CD4-positive, alpha-beta T cell treated with Interleukin-15 for 4 hours (primary cell): ENCODE results near the gene GSE1.

Source experiments
- DNase-seq: peaks from one replicate; pipeline ENCODE4 v3.0.0-alpha.2; 2020; ENCODE audit warnings: low spot score

The GSE1 gene

DNA sequence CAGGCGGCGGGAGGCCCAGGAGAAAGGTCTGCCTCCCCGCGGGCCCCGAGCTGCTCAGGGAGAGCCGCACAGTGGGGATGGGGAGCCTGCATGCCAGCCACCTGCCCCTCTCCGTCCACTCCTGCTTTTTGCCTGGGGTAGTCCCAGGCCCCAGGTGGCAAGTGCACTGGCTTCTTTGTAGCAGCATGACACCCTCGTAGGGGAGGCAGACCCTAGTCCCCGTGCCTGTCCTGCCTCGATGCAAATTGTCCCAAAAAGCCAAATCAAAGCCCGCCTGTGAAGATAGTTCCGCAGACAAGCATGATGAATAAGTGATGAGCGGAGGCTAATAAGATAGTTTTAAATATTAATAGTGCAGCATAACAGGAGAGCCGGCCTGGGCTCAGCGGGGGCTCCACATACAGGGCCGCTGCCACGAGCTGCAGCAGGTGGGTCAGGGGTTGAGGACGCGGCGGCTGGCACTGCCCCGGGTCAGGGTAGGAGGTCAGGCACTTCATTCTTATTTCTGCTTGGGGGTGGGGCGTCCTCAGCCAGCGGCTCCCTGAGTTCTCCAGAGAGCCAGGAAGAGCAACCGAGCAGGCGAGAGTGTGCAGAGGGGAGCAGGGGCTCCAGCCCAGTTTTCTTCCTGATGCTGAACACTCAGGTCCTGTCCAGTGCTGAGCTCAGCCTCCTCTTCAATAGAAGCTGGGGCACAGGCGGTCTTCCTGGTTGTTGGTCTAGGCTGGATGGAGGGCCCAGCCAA is 48.8 kb downstream of the GSE1 start:
- DNase-seq, result no peak

DNA sequence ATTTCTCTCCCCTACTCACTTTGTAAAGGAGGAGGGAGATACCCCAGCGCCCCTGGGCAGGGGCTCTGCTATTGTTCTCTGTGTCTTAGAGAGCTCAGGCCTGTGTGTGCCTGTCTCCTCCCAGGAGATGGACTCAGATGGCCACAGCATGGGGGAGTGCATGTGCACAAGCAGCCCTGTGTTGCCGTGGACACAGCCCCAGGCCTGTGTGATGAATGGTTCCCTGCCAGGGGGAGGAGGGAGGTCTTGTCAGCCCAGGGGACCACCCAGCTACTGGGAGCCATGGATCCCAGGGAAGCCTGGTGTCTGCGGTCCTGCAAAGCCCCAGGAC is 49.3 kb downstream of the GSE1 start:
- no peak for DNase-seq

DNA sequence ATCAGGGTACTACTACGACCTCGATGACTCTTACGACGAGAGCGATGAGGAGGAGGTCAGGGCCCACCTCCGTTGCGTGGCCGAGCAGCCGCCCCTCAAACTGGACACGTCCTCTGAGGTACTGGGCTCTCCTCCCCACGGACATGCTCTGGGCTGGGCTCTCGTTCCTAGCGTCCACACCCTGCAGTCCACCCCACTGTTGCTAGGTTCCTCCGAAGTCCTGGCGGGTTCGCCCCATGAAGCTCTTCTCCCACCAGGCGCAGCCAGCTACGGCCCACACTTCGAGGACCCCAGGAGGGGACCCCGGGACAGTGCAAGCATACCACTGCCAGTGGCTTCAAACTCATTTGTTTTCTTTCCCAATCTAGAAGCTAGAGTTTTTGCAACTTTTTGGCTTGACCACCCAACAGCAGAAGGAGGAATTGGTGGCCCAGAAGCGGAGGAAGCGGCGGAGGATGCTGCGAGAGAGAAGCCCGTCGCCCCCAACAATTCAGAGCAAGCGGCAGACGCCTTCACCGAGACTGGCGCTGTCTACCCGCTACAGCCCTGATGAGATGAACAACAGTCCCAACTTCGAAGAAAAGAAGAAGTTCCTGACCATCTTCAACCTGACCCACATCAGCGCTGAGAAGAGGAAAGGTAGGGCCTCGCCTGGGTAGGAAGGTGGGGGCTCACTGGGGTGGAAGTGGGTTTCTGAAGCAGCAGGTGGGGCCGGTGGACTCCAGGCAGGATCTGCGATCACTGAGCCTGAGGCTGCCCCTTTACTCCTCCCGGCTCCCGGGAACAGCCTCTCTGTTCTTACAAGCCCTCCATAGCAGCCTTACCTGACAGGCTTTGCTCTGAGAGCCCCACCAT is 50.1 kb downstream of the GSE1 start:
- no peak for DNase-seq

DNA sequence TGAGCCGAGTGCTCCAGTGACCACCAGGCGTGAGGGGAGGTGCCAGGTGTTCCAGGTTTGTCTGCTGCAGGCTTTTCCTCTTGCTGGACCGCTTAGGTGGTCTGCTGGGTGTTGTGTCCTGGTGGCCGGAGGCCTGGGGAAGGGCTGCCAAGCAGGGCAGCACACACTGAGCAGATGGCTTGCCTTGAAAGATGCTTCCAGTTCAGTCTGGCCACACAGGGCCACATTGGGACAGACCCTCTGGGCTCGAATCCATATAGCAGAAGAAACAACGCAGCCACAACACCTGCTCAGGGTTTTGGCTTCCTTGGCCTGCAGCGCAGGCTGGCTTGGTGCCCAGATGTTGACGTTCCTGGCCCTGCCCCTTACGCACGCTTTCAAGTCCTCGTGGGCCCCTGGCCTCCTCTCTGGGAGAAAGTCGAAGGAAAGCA is 50.8 kb downstream of the GSE1 start:
- DNase-seq, result no peak

DNA sequence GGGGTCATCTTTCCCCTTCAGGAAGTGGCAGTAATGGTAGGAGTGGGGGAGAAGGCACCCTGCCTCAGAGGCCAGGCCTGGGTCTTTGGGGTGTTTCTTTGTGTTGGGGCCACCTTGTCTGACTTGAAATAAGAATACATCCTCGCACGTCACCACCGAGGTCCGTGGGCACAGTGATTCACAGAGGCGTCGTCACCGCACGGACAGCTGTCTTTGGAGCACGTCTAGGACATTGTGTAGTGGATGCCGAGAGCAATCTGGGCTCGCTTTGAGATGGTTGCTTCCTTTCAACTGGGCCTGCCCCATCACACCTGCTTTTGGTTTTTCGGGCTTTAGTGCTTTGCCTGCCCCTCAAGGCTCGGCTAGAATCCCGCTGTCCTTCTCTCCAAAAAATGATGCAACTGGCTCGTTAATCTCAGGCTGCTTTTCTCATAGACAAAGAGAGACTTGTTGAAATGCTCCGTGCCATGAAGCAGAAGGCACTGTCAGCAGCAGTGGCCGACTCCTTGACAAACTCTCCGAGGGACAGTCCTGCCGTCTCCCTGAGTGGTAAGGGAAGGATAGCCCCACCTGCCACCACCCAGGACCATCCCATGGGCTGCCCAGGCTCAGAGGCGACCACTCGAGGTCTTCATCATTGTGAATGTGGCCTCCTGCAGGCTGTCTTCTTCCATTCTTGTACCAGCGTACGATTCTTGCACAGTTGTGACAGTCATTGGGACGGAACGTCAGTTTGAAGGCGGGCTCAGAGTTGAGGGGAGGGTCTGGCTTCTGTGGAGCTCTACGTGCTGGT is 51.7 kb downstream of the GSE1 start:
- no peak for DNase-seq

DNA sequence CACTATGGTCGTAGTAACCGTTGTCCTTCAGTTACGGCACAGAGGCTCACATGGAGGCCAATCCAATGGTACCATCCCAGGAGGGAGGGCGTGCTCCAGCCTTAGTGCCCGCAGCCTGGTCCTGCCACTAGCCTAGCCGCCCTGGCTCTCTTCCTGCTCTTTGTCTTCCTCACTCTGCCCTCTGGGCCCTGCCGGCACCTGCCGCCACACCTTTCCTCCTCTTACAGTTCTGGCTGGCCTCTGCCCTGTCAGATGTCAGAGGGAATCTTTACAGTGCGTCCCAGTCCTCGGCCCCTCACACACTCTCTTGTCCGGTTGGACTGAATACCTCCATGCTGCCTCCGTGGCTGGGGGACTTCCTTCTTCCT is 52.2 kb downstream of the GSE1 start:
- no peak for DNase-seq

DNA sequence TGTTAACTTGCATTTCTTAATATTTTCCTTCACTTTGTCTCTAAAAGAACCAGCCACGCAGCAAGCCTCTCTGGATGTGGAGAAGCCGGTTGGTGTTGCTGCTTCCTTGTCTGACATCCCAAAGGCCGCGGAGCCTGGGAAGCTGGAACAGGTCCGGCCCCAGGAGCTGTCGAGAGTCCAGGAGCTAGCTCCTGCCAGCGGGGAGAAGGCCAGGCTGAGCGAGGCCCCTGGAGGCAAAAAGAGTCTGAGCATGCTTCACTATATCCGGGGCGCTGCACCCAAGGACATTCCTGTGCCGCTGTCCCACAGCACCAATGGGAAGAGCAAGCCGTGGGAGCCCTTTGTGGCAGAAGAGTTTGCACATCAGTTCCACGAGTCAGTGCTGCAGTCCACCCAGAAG is 52.8 kb downstream of the GSE1 start:
- no peak for DNase-seq

DNA sequence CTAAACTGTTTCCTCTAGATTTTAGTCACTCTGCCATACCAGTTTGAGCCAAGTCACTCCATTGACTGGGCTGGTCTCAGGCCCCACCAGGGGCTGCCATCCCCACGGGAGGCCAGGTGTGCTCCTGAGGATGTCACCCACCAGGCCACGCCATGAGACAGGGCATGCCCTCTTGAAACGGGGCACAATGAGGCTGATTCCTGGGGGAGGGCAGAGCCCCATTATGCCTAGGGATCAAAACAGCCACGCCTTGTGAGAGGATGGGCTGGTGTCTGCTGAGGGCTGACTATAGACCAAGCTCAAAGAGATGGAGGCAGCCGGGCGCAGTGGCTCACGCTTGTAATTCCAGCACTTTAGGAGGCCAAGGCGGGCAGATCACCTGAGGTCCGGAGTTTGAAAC is 54.1 kb downstream of the GSE1 start:
- DNase-seq, result no peak

DNA sequence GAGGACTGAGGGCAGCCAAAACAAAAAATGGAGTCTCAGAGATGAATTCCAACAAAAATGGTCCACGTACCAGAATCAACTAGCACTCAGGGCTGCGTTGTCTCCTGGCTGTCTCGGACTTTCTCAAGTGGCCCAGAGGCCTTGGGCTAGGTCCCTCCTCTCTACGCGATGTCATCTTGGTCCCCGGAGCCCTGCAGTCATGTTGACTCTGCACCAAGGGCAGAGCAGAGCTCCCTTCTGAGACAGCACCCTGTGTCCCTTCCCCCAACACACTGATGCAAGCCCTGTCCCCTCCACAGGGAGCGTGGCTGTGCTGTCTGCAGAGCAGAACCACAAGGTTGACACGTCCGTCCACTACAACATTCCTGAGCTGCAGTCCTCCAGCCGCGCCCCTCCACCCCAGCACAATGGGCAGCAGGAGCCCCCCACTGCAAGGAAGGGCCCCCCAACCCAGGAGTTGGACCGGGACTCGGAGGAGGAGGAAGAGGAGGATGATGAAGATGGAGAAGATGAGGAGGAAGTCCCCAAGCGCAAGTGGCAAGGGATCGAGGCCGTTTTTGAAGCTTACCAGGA is 54.8 kb downstream of the GSE1 start:
- DNase-seq, result no peak

DNA sequence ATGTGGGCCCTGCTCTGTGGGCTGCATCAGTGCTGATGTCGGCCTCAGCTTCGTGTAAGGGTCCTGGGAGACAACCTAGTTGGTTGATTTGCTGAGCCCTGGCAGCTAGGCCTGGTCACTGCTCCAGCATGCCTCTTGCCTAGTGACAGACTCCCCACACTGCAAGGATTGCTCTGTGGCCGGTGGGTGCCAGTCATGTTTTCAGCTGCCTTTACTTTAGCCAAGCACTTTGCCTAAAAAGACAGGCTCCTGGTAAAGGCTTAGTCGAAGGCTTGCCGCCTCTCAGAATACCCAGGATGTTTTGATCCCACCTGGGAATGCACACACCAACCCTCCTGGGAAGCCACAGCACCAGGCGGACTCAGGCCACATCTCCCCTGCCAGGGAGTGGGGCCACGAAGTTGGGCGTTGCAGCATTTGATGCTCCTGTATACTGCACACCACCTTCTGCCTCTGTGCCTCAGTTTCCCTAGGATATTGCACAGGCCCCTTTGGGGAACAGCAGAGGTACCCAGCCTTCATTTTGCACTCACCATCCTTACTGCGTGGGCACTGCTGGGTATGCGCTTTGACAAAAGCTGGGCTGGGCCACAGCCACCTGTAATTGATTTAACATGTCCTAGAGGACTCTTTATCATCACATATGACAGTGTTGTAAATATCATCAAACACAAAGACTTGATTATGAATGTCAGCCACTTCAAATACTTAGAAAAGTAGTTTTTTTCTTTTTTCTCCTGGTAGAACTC is 55.7 kb downstream of the GSE1 start:
- DNase-seq, result no peak

DNA sequence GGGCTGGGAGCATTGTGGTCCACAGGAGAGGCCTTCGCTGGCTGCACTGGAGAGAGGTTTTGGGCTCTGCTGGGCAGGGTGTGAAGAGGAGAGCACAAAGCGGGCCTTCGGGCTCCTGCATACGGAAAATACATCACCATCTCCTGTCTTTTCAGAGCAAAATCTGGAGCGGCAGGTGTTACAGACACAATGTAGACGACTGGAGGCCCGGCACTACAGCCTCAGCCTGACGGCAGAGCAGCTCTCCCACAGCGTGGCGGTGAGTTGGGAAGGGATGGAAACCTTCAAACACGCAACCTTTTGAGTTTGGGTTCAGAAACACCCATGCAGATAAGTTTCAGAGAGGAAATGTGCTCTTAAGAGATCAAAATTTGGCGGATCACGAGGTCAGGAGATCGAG is 57.7 kb downstream of the GSE1 start:
- DNase-seq, result no peak

DNA sequence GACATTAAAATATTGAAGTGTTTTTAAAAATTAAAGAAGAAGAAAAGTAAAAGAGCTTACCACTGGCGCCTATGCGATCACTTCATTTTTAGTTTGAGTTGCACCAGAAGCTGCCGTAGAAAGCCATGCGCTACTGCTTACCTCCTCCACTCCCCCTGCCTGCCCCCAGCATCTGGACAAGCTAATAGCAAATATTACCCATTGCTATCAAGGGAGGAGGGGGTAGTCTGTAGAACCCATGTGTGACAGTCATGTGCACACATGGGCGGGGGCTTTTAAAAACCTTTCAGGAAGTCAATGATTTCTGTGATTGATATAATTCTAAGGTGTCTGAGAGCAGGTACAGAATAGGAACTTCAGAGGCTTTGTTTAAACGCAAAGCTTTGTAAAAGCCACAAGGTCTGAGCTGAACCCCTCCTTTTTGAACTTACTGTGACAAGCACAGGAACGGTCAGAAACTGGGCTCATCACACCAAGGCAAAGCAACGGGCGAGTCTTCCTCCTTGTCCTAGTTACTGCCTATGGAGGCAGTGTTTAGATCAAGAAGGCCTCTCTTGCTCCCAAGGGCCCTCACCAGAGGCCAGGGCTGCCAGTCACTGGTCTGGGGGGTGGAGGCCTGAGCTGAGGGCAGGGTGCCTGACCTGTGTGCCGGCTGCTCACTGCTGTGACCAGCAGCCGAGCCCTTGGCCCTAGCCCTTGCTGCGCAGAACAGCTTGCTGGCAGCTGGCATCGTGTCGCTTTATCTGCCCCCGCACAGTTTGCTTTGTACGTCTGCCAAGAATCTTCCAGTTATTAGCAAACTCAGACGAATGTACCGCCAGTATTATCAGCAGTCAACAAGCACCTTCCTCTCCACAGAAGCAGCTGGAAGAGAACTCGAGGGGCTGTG is 60.7 kb downstream of the GSE1 start:
- DNase-seq, result no peak

DNA sequence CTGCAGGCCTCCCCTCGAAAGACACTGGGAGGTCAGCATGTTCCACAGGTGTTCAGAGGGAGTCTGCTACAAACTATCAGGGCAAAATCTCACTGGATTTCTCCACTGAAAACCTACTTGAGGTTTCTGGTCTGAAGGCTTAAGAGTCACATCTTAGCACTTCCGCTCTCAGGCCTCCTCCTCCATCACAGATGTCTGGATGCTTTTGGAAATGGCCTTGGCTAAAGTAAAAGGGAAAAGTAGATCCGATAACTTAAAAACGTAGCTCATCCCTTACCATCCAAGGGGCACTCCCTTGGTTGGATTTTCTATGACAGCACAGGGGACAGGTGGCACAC is 61.3 kb downstream of the GSE1 start:
- no peak for DNase-seq

DNA sequence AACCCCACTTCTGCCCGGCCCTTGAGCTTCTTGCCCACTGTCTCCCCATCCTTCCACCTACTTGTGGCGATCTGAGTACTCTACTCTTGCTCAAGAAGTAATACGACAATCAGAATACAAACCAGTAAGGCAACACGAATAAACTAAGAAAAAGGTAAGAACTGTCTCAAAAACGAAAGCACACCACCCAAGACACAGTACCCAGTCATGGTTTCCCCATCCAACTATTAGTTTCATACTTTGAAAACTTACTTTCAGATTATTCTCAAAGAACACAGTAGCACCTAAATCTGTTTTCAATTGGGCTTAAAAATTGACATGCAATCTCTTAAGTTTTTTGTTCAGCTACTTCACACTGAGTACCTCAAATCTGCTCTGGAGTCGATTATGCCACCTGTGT is 61.7 kb downstream of the GSE1 start:
- DNase-seq, result no peak

DNA sequence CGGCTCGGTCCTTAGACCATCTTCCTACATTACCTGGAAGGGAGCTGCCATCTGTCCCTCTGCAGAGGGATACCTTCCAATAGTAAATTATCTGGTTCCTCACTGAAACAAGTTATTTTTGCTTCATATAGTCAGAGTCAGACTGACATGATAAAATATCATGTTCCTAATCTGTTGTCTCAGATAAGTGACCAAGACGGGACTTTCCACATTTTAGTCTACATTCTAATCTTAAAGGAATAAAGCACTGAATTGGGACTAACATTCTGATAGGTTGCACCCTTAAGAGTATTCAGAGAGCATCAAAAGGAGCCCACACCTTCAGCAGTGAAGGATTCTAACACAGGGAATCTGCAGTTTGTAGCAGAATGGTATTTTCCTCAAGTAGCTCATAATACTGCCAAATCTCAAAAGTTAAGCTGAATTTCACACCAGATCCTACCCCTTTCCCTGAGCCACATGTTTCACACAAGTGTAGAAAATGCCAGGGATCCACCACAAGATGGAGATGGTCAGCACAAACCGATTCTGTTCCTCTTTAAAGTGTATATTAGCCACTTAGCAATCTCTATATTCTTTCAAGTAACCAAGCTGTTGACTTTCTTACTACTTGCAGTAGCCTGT is 62.2 kb downstream of the GSE1 start:
- no peak for DNase-seq

DNA sequence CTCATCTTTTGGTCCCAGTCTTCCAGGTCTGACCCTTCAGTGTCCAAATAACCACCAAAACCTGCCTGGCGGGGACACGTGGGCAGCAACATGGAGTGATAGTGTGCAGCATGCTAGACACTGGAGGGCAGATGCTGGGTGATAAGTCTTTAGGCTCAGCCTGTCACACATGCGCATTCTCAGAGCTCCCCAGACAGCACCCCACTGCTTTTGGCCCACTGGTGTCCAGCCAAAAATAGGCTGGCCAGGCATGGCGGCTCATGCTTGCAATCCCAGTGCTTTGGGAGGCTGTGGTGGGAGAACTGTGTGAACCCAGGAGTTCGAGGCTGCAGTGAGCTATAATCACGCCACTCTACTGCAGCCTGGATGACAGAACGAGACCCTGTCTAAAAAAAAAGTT is 63.3 kb downstream of the GSE1 start:
- no peak for DNase-seq

DNA sequence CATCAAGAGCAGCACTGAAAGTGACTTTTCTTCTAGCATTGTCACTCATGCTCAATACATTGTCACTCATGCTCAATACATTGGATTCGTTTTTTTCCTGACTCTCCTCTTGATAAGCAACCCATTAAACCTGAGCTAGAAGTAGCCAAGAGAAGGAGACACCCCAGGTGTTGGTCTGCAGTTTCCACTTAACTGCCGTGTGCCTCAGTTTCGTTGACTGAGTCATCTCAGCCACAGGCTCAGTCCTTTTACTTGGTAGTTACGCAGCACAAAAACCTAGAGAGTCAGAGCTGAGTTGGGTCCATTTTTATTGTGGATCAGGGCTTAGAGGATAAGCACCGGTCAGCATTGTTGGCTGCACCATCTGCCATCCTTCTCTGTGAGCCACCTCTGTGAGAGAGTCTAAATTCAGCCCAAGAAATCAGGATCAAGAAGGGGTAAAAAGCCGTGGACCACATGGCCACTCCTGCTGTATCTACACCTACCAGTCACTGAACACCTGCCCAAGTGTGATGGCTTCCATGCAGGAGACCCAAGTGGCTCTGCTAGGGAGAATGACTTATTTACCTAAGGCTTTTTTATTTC is 64.4 kb downstream of the GSE1 start:
- no peak for DNase-seq

DNA sequence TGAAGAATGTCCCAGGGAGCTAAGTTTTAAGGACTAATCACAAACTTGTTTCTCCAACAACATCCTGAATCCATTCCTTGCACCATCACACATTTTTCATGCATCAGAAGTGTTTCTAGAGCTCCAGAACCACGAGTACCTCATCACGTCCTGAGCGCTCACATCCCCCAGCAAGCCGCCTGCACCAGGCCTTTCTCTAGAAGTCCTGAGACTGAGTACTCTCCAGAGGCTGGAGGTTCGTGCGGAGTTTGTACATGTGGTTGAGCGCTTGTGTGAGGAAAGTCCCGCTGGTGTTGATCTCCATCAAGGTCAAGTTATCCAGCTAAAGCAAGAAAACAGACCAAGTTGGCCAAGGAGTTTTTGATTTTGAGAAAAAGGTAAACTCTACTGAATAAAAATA is 64.9 kb downstream of the GSE1 start:
- no peak for DNase-seq

DNA sequence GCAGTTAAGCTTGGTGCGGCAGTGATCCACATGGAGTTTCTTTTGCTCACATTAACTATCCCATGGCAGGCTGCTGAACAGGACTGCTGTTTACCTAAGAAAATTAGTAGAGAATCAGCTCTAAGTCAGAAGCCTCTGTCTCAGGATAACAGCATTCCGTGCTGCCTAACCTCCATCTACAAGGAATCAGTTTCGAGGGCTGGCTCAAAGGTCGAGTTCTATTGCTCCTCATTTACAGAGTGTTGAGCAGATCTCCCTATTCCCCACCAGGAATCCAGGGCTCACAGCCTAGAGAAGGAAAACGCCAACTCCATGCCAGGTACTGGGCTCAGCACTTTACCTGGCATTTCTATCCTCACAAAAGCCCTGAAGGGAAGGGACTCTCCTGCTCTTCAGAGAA is 65.7 kb downstream of the GSE1 start:
- no peak for DNase-seq

DNA sequence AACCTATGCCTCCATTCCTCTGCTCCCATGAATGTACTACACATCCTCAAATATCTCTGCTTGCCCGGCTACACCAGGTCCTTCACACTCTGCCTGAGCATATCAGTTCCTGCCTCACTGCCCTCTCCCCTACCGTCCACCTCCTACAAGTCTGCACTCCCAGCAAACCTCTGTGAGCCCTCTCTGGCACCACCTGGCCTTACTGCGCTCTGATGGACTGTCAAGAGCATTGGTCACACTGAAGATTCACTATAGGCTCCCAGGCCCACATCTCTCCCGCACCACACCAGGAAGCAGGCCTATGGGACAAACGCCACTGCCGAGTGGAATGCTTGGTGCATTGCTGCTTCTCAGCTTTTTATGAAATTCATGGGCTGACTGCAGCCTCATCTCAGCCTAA is 66.7 kb downstream of the GSE1 start:
- DNase-seq, result no peak
